Smooth muscle cell of the brain vasculature (primary cell): ENCODE measurements around the gene DACT1.
"Not testable (repeated sequence)": the region's sequence is repeated elsewhere in the genome, so short reads cannot be mapped to it uniquely, and the experiment has no call there.

Experiments used
- DNase-seq: peaks from one replicate; pipeline ENCODE4 v3.0.0-alpha.2; 2012; ENCODE audit warnings: low read depth, low spot score

DACT1 gene, protein sequence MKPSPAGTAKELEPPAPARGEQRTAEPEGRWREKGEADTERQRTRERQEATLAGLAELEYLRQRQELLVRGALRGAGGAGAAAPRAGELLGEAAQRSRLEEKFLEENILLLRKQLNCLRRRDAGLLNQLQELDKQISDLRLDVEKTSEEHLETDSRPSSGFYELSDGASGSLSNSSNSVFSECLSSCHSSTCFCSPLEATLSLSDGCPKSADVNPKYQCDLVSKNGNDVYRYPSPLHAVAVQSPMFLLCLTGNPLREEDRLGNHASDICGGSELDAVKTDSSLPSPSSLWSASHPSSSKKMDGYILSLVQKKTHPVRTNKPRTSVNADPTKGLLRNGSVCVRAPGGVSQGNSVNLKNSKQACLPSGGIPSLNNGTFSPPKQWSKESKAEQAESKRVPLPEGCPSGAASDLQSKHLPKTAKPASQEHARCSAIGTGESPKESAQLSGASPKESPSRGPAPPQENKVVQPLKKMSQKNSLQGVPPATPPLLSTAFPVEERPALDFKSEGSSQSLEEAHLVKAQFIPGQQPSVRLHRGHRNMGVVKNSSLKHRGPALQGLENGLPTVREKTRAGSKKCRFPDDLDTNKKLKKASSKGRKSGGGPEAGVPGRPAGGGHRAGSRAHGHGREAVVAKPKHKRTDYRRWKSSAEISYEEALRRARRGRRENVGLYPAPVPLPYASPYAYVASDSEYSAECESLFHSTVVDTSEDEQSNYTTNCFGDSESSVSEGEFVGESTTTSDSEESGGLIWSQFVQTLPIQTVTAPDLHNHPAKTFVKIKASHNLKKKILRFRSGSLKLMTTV

DNA sequence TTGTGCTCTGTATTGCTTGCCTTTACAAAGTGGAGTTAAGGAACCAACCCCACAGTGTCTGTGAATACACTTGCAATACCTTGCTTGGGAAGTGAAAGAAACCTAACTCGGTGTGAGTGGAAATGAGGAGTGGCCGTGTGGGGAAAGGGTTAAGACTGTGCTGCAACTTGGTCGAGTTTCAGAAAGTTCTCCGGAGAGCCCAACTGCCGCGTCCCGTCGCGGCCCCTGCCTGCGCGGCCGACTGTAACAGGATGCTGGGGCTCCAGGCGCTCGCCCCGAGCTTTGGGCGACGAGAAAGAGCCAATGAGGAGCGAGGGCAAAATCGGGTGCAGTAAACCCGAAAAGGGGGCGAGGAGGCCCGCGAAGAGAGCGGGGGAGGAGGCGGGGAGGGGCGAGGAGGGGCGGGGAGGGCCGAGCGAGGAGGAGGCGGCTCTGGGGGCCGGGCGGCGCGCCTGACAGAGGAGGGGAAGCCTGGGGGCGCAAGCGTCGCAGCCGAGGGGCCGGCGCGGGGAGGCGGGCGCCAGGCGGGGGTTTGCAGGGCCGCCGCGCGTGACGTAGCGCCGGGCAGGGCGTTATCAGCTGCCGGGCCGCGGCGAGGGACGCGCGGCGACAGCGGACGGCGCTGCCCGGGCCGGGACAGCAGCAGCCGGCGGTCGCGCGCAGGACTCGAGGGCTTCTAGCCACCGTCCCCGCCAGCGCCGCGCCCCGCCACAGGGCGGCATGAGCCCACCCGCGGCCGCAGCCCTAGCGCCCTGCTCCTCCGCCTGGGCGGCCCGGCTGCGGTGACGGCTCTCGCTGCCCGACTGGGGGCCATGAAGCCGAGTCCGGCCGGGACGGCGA, at the start of gene DACT1:
DACT1 (plus strand) TSS at position 572 of the 840 bp plus-strand sequence; CDS start at position 813, 241 bp downstream.
- DNase-seq, result no peak

DNA sequence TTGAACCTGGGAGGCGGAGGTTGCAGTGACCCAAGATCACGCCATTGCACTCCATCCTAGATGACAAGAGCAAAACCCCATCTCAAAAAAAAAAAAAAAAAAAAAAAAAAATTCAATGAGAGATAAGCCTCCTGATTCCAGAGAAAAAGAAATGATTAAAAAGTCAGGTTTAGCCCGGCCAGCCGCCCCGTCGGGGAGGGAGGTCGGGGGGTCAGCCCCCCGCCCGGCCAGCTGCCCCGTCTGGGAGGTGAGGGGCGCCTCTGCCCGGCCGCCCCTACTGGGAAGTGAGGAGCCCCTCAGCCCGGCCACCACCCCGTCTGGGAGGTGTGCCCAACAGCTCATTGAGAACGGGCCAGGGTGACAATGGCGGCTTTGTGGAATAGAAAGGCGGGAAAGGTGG, 49.4 kb upstream of the DACT1 start:
- DNase-seq, result not testable (repeated sequence)

DNA sequence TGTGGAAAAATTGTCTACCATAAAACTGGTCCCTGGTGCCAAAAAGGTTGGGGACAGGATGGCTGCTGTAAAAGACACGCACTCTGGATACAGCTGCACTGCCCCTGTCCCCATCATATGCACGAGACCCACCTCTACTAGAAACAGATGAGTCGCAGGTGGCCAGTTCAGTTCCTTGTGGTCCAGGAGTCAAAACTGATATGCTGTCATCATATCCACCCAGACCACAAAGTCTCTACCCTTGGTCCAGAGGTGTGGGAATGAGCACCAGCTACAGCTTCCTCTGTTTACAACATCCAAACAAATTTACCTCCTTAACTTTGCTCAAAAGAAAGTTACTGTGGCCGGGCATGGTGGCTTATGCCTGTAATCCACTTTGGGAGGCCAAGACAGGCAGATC, 43.8 kb upstream of the DACT1 start:
- DNase-seq, result no peak

DNA sequence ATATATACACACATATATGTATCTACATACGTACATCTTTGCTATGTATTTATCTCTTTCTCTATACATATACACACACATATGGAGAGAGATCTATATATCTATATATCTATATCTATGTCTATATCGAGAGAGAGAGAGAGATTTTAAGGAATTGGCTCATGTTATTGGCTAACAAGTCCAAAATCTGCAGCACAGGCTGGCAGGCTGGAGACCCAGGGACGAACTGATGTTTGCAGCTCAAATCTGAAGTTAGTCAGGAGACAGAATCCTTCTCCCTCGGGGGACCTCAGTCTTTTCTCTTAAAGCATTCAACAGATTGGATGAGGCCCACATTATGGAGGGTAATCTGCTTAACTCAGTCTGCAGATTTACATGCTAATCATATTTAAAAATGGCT, 40.7 kb upstream of the DACT1 start:
- no peak for DNase-seq

DNA sequence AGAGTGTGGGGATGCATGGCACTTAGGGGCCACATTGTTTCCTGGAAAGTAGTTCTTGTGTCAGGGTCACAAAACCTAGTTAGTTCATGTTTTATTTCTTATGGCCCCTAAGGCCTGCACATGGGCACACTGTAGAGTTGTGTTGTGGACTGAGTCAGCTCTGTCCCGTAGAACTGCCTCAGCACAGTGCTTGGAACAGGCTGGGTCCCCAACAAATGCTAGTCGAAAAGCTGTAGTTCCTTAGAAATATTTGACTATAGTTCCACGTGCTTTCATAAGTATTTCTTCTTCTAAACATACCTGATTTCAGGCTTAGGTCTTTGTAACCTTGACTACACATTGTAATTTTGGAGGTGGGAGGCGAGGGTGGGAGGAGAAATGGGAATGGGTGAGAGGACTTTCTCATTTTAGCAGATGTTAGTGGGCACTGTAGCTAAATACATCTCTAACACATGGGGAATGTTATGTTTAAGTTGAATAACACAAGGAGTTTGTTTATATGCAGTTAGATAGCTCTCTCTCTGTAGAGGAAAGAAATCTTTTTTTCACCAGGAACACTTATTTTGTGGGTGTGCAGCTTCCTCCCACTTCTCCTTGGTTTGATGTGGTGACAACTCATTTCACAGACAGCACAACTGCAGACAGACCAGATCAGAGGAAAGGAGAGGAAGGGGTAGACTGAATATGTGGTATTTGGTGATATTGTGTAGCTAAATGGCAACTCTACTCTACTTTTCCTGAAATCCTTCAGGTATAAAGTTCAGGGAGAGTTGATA, 39.5 kb upstream of the DACT1 start:
- DNase-seq, result no peak

DNA sequence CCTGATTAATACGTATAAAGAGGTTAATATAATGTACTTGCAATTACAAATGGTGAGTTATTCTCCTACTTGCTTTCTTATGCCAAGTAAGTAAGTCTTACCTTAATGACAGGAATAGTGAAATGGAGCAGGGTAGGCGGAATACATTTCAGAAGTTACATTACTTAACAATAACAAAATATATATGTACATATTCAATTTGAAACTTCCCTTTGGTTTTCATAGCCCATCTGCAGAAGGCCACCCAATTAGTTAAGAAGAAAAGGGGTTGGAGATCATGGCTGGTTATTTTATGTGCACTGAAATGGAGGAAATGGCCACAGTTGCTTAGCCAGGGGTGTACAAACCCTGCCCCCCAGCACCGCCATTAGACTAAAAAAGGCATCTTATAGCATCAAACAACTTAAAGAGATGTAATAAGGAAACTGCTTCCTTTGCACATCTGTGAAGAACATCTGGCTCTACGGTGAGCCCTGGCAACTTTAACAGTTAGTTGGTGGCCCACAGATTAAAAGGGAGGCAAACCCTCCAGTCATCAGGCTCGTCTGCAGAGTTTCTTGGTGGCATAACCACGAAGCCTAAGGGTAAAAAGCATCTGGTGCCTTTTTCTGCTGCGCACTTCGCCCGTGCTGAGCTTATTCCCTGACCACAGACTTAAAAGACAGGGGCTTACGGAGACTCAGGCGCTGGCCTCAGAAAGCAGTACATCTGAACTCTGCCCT, 38.8 kb upstream of the DACT1 start:
- DNase-seq, result no peak

DNA sequence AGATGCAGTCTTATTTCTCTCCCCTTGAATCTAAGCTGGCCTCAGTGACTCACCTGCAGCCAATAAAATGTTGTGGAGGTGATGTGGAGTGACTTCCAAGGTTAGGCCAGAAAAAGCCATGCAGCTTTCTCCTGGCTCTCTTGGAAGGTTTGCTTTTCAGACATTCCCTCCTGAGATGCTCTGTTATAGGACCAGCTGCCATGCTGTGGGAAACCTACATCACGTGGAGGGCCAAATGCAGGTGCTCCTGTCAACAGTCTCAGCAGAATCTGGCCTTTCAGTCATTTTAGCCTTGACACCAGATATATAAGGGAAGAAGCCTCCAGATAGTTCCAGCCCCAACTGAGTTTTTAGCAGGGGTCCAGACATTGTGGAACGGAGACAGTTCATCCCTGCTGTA, 38.1 kb upstream of the DACT1 start:
- no peak for DNase-seq

DNA sequence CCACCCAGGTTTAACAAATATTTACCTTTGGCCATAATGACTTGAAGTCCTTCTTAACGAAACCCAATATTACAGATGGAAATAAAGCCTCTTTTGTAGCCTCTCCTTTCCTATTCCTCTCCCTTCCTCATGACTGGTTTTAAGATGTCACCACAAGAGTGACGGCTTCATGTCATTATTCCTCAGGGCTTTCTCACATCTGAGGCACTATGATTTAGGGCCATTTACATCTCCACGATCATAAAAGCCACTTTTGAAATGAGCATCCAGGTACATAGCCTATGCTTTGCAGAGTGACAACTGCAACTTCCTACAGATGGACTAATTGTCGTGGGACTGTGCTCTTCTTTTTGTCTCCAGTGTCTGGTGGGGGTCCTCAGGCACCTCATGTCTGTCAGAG, 32.3 kb upstream of the DACT1 start:
- no peak for DNase-seq

DNA sequence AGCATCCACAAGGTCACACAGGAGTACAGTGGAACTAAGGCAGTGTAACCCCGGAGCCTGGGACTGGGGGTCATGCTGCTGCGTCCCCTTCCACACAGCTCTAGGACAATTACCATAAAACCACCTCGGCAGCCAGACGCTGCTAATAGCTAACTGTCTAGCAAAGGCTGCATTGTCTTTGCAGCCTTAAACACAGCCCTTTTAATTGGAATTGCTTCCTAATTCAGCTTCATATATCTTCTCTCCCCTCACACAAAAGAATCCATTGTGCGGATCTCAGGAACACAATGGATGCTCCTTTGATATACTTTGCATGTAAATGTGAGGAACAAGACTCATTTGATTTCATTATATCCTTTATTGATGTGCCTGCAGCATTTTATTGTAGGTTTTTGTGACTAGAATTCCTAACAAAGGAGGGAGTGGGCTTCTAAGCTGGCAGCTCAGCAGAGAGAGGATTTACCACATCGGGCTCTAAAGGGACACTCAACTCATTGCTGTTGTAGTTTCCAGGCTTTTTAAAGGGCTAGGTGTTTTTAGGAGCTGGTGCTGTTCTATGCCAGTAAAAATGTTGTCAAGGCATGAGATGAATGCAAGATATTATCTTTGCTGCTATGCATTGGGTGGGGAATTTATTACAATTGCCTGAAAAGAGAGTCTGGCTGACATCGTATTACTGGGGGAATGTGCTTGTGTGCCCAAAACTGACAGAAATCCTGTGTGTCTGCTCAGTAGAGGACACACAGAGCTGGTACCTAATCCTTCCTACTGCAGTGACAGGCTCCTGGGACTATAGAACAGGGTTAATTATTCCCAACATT, 30.4 kb upstream of the DACT1 start:
- DNase-seq, result no peak

DNA sequence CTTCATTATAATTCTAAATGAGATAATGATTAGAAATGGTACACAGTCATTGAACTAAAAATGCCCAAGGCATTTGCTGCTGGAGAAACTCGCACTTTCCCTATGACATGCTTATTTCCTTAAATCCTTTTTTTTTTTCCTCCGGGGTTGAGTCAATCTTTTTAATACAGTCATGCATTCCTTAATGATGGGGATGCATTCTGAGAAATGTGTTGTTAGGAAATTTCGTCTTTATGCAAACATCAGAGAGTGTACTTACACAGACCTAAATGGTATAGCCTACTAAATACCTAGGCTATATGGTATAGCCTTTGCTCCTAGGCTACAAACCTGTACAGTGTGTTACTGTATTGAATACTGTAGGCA, 29.8 kb upstream of the DACT1 start:
- DNase-seq, result no peak

DNA sequence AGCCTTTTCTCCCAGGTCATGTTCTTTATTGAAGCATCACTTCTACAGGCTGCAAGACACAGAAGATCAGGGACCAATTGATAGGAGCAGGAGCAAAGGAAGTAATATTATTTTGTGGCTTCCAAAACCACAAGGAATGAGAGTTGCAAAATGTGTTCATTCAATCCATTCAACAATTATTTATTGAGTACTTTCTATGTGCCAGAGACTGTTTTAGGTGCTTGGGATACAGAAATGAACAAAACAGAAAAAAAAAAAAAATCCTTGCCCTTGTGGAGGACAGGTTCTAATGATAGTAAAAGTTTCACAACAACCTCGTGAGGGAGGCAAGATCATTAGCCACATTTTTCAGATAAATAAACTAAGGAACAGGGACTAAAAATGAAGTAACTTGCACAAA, 20.1 kb upstream of the DACT1 start:
- no peak for DNase-seq

DNA sequence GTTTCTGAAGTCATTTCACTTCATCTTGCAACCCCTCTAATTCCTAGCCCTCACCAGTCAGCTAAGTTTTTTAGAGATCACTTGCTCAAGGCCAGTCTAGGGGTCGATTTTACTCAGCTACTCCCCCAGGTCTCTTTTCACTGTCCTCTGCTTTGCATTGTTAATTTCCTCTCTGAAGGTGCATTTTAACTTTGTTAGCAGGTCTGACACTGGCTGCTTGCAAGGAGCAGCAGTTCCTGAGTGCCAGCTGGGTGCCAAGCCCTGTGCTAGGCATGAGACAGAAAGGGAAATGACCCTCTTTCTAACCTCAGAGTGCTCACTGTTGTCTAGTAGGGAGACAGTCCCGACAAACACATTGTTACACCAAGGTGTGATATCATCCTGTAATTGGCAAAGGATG, 17.8 kb upstream of the DACT1 start:
- DNase-seq, result no peak

DNA sequence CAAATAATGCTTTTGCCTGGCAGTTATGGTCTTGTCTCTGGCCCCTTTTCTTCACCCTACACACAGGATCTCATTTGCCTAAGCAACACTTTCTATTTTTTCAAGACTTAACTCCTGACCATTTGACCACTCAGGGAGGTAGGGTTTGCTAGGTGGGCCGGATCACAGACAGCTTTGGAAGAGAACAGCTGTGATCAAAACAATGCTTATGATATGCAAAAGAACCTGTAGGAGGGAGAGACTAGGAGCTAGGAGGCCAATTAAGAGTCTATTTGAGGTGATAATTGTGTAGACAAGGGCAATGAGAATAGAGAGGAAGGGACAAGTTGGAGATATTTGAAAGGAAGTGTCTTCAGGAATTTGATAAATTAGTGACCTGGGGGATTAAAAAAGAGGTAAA, 12.3 kb upstream of the DACT1 start:
- DNase-seq, result no peak

DNA sequence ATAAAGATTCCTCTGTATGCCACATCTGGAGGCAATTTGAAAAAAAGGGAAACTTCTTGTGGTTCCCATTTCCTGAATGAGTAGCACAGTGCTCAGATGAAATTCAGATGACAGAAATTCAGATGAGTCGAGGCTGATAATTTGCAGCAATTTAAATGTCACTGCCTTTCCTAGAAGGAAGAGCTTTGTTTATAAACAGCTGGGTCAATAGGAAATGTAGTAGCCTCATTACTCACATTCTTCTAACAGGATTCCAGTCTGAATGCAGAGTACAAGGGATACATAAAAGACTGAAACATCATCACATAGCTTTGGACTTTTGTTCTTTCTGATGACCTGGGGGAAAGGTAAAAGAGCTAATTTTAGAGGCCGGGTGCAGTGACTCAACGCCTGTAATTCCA, 11.3 kb upstream of the DACT1 start:
- DNase-seq, result no peak

DNA sequence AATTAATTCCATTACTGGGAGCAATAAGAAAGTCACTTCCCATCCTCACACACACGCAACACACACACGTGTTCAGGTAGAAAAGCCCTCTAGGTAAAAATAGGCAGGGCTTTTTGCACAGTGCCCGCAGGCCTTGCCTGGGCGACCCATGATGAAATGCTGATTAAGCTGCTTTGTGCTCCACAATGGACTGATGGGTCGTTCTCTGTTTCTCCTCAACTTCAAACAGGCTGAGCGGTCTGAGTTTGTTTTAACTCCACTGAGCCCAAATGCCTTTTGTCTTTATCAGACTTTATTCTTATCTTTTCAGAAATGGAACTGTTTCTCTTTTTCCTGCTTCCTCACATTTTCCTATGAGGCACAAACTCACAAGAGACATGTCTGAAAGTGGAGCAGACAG, 9.4 kb upstream of the DACT1 start:
- no peak for DNase-seq

DNA sequence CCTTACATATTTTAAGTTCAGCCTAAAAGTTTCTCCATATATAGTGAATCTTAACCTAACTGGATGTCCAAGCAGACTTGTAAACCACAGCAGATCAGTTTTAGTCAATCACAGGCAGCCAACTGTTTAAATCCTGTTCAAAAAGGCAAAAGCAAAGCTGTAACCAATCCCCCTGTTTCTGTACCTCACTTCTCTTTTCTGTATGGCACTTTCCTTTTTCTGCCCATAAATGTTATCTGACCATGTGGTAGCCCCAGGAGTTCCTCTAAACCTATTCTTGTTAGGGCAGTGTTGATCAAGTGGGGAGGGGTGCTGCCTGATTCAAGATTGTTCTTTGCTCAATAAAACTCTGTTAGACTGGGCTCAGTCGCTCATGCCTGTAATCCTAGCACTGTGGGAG, 8.5 kb upstream of the DACT1 start:
- no peak for DNase-seq

DNA sequence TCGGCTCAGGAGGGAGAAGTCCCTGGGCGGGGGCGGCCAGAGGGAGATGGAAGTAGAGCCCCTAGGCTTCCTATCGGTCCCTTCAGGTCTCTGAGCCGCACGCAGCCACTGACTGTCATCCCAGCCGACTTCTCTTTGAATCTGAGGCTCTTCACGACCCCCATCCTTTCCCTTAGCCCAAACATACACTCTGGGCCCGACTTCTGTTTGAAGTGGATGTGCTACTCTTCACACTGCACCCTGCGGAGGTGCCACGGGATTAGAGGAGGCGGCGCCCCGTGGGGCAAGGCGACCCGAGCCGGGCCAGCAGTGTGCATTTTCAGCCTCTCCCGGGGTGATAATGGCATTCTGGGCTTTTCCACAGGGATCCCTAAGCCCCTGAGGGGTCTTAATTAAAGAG, 6.0 kb upstream of the DACT1 start:
- no peak for DNase-seq

DNA sequence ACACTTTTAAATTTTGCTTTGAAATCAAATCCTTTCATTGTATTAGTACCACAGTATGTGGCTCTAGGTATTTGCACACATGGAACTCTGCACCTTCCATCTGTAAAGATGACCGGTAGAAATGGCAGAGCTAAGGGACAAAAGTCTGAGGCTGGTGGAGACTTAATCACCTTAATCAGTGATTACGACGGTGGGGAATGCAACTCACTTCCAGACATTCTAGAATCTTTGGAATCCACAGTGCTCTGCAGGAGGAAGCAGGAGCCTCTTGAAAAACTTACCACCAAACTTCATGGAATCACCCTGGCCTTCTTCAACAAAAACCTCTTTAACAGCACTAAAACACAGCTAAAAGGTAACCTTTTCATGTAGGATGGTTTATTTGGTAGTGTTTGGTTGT, 3.9 kb upstream of the DACT1 start:
- no peak for DNase-seq

DNA sequence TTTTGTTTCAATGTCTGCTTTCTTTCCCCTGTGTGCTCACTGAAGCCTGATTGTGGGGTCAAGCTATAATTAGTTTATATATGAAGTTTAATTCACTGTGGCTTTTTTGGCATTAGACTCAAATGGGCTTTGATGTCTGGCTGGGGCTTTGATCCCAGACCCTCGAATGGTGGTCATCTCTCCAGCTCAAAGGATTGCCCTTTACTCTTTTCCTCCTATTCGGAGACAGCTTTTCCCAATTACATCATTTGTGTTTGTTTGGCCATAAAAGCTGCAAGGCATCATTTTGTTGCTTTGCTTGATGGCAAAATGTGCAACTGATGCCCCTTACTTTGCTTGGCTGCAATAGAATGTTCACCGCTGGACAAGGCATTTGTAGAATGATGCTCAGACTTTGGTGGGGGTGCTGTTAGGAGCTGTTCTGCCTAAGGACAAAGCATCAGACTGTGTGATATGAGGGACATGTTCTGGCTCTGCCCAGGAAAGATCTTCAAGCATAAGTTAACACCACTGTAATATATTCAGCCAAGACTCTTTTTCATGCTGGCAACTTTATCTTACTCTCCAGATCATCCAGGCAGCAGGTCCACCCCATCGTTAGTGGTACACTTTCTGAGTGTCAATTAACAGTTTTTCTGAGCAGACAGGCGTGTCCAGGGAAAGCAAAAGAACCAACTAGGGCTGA, 3.2 kb upstream of the DACT1 start:
- DNase-seq, result no peak
